GM13977 (cell line): ENCODE data around the gene DHX58.
"Not testable (repeated sequence)": the region's sequence is repeated elsewhere in the genome, so short reads cannot be mapped to it uniquely, and the experiment has no call there.

Source experiments
- DNase-seq: peaks from one replicate; pipeline ENCODE4 v3.0.0; 2012; ENCODE audit warnings: low spot score
- CTCF ChIP-seq: IDR thresholded peaks from 2 replicates; pipeline ENCODE4 v1.5.1; 2012; ENCODE audit warnings: mild to moderate bottlenecking, control low read depth; ENCODE audit not compliant: insufficient read depth; ENCODE audit errors: extremely low read depth, missing control alignments
- in situ Hi-C: fragments of 300-500 bp; cut with MboI; formaldehyde crosslinking; loops from one replicate; pipeline ENCODE4 v1.12.0; 2022; ENCODE audit warnings: low sequenced_read_pairs, low pct_unique_long_range_greater_than_20kb, mixed read lengths, inconsistent platforms; ENCODE audit not compliant: unreplicated experiment

The DHX58 gene

GRCh38 chr17:42112552-42113176 is at the start of gene DHX58:
Gene DHX58 (minus strand): TSS chr17:42112714. CDS start chr17:42111892, 822 bp downstream.
- in situ Hi-C loops, result loop anchor here (10.0 to 25.0 kb wide), 2 partner anchors 88 to 375 kb away; partner anchors contain the start of genes HAP1 and NKIRAS2
- peak; percentile 95 for DNase-seq
- TF ChIP-seq CTCF, result no peak

- no peak for TF ChIP-seq CTCF
- in situ Hi-C loops, result no loop called here
- no peak for DNase-seq
Observed at GRCh38 chr17:42160531-42160910, 48.0 kb upstream of the DHX58 start.

DNA sequence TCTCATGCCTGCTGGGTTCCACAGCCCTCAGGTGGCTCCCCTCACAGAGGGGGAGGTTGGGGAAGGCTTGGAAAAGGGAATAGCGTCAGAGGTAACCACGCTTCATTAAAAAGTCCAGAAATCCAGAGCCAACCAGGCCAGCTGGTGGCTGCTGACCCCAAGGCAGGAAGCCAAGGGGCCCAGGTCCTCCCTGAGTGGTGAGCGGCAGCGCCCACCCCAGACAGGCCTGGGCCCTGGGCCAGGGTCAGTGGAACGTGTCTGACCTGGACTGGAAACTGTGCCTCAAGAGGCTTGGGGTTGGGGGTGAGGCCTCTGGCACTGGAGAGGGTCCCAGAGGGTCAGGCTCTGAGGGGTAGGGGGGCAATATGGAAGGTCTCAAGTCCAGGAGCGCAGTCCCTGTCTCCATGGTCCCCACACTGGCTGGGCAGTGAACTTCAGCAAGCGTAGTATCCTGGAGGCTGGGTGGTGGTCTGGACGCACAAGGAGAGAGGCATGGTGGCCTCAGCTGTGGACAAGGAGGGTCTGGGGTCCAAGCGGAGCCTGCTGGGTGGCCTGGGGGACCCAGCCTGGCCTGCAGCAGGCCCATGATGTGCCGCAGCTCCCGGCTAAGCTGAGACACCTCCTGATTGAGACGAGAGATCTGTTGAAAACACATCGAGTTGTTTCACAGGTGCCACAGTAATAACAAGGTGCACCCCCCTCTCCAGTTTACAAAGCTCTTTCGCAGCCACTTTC is 47.4 kb upstream of the DHX58 start:
- DNase-seq, result no peak
- in situ Hi-C loops, result no loop called here
- no peak for TF ChIP-seq CTCF

- no peak for TF ChIP-seq CTCF
- in situ Hi-C loops, result no loop called here
Observed at GRCh38 chr17:42155614-42156045, 43.1 kb upstream of the DHX58 start.

DNA sequence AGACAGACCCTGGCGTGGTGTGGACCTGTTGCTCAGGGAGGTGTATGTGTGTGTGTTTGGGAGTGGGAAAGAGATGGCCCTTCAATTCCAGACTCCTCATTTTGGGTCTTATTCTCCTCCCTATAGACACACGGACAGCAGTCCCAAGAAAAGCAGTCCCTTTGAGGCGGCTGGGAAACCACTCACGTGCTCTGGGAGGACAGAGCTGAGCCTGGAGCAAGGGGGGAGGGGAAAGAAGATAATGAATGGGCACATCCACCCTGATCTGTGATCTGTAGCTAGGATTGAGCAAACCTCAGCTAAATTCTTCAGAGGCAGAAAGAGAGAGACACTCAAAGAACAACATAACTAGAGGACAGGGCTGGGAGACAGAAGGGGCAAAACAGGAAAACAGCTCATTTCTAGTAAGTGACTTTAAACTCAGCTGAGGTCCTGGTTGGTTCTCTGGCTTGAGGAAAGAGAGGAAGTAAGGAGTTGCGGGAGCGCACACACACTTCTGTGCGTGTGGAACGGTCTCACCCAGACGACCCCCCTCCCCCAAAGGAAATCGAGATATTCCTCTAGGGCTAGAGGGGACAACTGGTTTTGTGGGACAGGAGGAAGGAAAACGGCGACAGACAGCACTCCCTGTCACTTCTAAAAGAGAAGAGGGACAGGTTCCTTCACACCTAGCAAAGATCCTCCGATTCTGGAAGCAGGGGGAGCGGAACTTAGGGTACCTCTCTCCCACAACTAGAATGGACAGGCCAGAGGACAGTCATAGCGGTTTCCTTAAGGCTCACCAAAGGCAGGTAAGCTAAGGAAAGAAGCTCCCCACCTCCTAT is 41.6 kb upstream of the DHX58 start:
- no peak for DNase-seq
- no peak for TF ChIP-seq CTCF
- in situ Hi-C loops, result no loop called here

More at GRCh38 chr17:42155614-42156045, 43.1 kb upstream of the DHX58 start:
- DNase-seq, result no peak

- in situ Hi-C loops, result no loop called here
- no peak for DNase-seq
- no peak for TF ChIP-seq CTCF
Observed at GRCh38 chr17:42146911-42147607, 34.5 kb upstream of the DHX58 start.

GRCh38 chr17:42143138-42143537 is 30.6 kb upstream of the DHX58 start:
- DNase-seq, in situ Hi-C loops: not testable (repeated sequence)
